ENCODE measurements around the gene C5orf22.
"Not testable (repeated sequence)": the region's sequence is repeated elsewhere in the genome, so short reads cannot be mapped to it uniquely, and the experiment has no call there.

C5orf22 gene

GRCh38 chr5:31531888-31532547 is at the start of gene C5orf22, which contains the start of gene DROSHA:
TSS of gene C5orf22 (plus strand) at chr5:31532301. CDS start at chr5:31532393, 92 bp downstream.
TSS of gene DROSHA (minus strand) at chr5:31532093. CDS start at chr5:31529059, 3,034 bp downstream.
- peak; percentile 37 to 96 (median 90) for DNase-seq

- DNase-seq: no peak
Observed at GRCh38 chr5:31485376-31486207, 46.5 kb upstream of the C5orf22 start.

- DNase-seq: no peak
Observed at GRCh38 chr5:31486441-31486840, 45.7 kb upstream of the C5orf22 start.

- no peak for DNase-seq
Observed at GRCh38 chr5:31487506-31487905, 44.6 kb upstream of the C5orf22 start.

DNA sequence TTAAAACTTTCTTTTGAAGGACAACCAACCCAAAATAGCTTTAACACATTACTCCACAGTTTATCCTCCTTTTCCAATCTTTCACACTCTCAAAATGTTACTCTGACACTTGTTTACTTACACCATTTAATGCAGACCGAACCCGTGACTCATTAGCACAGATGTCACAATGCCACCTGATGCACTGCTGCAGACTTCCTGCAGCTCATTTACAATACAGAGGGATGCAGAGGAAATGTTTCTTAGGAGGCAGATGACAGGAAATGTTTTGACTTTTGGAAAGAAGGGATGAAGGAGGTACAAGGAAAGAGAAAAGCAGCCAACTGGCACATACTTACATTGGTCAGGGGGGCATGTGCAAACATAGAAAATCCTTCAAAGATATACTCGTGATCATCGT is 39.2 kb upstream of the C5orf22 start:
- no peak for DNase-seq

- no peak for DNase-seq
Observed at GRCh38 chr5:31495336-31495735, 36.8 kb upstream of the C5orf22 start.

- no peak for DNase-seq
Observed at GRCh38 chr5:31496301-31496700, 35.8 kb upstream of the C5orf22 start.

- DNase-seq: no peak
Observed at GRCh38 chr5:31496891-31497290, 35.2 kb upstream of the C5orf22 start.

- no peak for DNase-seq
Observed at GRCh38 chr5:31500256-31500655, 31.8 kb upstream of the C5orf22 start.

DNA sequence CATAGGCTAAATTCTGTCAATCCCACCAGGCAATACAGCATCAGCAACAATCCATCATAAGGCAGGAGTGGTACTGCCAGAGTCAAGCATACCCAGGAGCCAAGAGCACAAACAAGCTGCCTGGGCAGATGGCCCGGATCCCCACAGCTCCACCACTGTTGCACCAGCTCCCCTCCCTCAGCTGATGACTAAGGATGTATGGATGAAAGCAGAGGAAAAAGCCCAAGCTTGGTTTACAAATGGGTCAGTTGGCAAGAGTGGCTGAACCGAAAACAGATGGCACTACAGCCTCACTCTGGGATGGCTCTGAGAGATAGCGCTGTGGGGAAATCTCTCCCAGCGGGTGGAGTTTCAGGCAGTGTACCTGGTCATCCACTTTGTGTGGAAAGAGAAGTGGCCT is 29.6 kb upstream of the C5orf22 start:
- DNase-seq: peak in 3 of 14 donors; percentile 18 to 94 (median 23)

GRCh38 chr5:31504529-31504928 is 27.6 kb upstream of the C5orf22 start:
- DNase-seq: no peak

GRCh38 chr5:31511305-31511704 is 20.8 kb upstream of the C5orf22 start:
- DNase-seq: no peak

DNA sequence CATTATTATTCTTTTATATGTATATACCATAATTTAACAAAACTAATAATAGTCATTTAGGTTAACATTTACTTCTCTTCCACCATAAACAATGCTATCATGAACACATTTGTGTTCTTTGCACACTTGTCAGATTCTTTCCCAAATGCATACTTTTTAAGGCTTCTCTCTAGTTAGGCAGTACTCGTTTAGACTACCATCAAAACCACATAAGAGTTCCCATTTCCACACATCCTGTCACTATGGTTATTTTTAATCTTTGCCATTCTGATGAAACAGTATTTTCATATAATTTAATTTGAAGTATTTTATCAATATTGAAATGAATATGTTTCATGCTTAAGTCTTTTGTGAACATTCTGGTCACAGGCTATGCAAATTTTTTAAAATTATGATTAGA is 15.3 kb upstream of the C5orf22 start:
- DNase-seq: no peak

DNA sequence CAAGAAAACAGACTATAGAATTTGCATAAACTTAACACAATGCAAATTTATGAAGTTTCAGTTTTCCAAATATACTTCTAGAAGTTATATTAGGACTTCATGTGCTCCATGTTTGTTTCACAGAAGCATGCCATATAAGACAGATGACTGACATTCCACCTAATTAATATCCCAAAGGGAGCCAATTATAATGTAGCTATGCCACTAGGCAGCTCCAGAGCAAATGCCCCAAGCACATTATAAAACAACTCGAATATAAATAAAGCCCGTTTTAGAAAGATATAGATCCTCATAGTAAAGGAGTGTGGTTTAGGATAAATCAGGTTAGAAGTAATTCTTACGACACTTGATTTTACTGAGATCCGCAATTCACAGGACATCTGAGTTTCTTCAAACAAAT is 9.1 kb upstream of the C5orf22 start:
- DNase-seq: no peak

DNA sequence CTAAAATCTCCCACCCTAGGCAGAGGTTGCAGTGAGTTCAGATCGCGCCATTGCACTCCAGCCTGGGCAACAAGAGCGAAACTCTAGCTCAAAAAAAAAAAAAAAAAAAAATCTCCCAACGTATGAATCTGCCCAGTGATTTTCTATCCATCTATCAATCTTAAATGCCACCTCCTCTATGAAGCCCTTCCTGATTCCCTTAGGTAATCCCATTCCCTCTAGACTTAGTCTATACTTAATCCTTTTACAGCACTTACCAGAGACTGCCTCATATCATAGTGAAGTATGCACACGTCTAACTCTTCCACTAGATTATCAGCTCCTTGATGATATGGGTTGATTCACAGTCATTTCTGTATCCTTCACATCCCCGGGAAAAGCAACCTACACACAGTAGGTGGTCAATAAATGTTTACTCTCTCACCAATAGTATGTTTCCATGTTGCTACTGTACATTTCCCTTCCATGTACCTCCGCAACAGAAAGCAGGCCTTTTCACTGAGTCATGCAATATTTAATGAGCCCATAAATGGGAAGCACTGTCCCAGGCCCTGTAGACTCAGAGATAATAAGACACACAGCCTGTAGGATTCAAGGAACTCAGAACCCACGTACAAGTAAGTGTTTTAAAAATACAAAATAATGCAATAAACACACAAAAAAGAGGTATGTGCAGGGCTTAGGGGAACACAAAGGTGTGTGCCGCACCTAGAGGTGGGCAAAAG is 1.4 kb upstream of the C5orf22 start:
- no peak for DNase-seq

DNA sequence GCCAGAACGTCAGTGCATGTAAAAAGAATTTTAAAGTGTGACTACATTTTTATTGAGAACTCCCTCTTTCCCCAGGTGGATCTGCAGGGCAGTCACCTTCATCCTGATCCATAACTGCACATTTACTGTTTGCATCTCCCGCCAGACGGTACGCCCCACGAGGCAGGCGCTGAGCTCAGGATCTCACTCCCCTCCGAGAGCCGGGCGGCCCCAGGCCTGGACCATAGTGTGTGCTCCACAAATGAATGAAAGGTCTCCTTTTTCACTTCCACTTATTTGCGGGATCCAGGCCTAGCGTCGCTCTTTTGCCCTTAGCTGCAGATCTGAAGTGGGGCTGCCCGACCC is 586 bp upstream of the C5orf22 start:
- DNase-seq: no peak

- no peak for DNase-seq
Observed at GRCh38 chr5:31534527-31535046, 2.5 kb downstream of the C5orf22 start.

DNA sequence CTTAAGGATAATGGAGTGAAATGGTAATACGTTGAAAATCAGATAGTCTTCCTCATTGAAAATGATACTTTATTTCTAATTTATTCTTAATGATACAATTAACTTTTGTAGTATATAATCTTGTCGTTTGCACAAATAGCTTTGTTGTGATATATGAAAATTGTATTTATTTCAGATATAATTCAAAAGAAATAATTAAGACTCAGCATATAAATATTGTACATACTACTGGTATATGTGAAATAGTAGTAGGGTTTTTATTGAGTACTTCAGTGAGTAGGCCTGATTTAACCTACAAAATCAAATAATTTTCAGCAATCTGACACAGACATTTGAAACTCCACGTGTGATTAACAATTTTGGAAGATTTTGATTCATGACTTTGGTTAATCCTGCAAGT is 4.8 kb downstream of the C5orf22 start:
- no peak for DNase-seq

DNA sequence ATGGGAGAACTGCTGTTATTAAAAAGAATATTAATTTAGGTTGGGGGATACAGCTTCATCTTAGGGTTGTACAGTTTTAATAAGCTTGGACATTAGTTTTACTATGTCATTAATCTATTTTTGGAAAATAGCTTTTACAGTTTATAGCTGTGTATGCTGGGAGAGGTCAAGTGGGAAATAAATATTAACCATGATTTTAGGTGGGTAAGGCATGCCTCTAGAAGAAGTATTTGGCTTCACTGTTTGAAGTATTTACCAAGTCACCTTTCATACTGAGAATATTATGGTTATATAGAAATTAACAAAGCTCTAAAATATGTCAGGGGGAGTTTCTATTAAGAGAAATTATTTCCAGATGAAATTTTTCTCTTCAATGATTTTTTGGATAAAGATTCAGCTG is 5.2 kb downstream of the C5orf22 start:
- DNase-seq: no peak

DNA sequence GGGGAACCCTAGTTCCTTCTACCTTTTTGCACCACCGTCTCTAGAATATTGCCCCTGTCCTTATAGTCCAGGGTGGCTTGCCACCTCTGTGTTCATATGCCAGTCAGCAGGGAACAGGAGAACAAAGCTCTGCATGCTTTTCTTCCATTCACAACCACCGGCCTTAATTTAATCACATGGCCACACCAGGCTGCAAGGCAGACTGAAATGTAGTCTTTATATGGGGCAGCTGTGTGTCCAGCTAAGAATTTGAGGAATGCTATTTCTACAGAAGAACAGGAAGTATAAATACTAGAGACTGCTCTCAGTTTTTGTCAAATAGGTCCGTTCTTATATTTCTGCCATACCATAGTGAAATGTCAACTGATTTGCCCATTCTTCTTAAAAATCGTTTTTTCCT is 5.8 kb downstream of the C5orf22 start:
- DNase-seq: no peak

GRCh38 chr5:31549114-31549513 is 17.0 kb downstream of the C5orf22 start:
- not testable (repeated sequence) for DNase-seq

GRCh38 chr5:31551878-31552277 is 19.8 kb downstream of the C5orf22 start:
- no peak for DNase-seq

GRCh38 chr5:31553863-31554262 is 21.8 kb downstream of the C5orf22 start:
- DNase-seq: no peak

Measured in C1 segment of cervical spinal cord (tissue), 14 donors.